ENCODE data around the gene BLTP3B. TPM values are rescaled to one million over a fixed set of nuclear protein-coding genes. Genes with fewer than 3 reads are reported as not detected.
A peak's percentile ranks its signal among the peaks of the same experiment; 100 is the strongest.
"Not testable (repeated sequence)": the region's sequence is repeated elsewhere in the genome, so short reads cannot be mapped to it uniquely, and the experiment has no call there.

The BLTP3B gene
- total RNA-seq, 3 donors from 2014 or later, result 29.2 to 42.4 (median 40.8) TPM

DNA sequence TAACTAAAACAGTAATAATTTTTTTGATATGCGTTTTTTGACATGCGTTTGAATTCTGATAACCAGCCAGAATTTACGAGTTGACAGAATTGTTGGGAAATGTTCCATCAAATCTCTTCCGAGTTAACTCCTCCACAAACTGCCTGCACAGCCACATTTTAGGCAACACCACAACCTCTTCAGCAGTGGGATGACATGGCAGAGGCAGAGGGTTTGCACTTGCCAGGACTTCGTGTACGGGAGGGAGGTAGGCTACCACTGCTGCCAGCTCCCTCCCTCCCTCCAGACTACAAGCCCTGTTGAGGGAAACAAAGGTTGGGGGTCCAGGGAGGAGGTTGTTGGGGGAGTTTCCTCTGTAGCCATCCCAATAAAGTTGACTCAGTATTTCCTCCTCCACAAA is 43.4 kb upstream of the BLTP3B start:
- Histone ChIP-seq H3K27me3 (no peaks in the 10 kb centered on the region), H3K4me3 (peak overlapping the region in 1 of 3 donors; percentile 40), H3K4me1 (no peaks in the 10 kb centered on the region), H3K27ac (peak overlapping the region; percentile 38 to 67), H3K9me3 (no peaks in the 10 kb centered on the region), H3K36me3 (no peaks in the 10 kb centered on the region)
- TF ChIP-seq, protein P1, sequence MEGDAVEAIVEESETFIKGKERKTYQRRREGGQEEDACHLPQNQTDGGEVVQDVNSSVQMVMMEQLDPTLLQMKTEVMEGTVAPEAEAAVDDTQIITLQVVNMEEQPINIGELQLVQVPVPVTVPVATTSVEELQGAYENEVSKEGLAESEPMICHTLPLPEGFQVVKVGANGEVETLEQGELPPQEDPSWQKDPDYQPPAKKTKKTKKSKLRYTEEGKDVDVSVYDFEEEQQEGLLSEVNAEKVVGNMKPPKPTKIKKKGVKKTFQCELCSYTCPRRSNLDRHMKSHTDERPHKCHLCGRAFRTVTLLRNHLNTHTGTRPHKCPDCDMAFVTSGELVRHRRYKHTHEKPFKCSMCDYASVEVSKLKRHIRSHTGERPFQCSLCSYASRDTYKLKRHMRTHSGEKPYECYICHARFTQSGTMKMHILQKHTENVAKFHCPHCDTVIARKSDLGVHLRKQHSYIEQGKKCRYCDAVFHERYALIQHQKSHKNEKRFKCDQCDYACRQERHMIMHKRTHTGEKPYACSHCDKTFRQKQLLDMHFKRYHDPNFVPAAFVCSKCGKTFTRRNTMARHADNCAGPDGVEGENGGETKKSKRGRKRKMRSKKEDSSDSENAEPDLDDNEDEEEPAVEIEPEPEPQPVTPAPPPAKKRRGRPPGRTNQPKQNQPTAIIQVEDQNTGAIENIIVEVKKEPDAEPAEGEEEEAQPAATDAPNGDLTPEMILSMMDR (IDR thresholded peaks at IDR 0.05), result no peak
- TF ChIP-seq POLR2AphosphoS5 (IDR thresholded peaks at IDR 0.05) (no peak), POLR2A (IDR thresholded peaks at IDR 0.05) (no peak)
- intact Hi-C loops (cut with DNase I; ENCODE audit: low total_unique reads), result loop anchor here (10.0 kb wide), 1 partner anchor 839 kb away; no protein-coding TSS in a partner anchor
- no peak for DNase-seq (ENCODE audit: low spot score in 2 of 2)

DNA sequence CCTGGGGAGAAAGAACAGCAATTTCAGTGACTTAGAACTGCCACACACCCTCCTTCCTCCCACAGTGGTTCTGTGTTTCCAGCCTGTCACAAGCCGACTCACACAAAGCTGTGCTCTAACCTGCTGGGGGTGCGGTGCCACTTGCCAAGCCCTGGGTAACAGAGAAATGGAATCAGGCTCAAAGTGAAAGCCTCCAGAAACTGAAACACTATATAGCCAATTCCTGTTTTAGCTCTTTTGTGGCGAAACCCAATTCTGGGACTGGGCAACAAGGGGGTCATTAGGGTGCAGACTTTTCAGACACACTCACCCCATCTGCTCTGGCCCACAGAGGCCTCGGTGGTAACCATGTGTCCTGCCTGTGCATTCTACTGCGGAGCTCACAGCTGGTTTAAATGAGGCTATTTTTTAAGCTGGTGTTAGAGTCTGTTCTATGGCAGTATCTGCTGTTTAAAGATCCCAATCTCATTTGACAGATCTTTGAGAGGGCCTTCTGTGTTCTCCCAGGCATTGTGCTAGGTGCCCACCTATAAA is 42.8 kb upstream of the BLTP3B start:
- H3K4me3 ChIP-seq, result peak overlapping the region in 2 of 3 donors; percentile 20 to 40
- no peaks in the 10 kb centered on the region for H3K4me1 ChIP-seq
- intact Hi-C loops (cut with DNase I; ENCODE audit: low total_unique reads), result loop anchor here (10.0 kb wide), 1 partner anchor 839 kb away; no protein-coding TSS in a partner anchor
- H3K9me3 ChIP-seq, result no peaks in the 10 kb centered on the region
- no peaks in the 10 kb centered on the region for H3K27me3 ChIP-seq
- H3K27ac ChIP-seq, result peak overlapping the region; percentile 38 to 67
- no peaks in the 10 kb centered on the region for H3K36me3 ChIP-seq
- DNase-seq (ENCODE audit: low spot score in 2 of 2), result no peak
- TF ChIP-seq, protein P1 (IDR thresholded peaks at IDR 0.05), result no peak

DNA sequence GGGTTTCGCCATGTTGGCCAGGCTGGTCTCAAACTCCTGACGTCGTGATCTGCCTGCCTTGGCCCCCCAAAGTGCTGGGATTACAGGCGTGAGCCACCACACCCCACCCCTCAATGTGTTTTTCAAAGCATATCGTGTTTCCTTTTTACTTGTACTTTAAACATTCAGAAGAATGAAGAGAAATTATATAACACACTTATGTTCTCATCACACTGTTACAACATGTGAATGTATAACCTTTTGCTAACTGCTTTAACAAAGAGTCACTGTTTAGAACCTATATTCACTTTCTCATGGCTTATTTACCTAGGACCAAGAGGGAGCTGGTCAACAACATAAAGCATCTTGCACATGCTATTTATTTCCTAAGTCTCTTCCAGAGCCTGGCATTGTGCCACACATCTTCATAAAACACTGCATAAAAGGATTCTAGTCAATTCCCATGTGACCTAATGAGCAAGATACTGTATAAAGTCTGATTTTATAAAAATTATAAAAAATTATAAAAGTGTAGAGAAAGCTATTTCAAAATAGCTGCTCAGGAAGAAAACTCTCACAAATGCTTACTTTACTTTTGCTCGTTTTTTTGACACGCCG is 42.0 kb upstream of the BLTP3B start:
- no peak for DNase-seq (ENCODE audit: low spot score in 2 of 2)
- Histone ChIP-seq H3K4me1 (no peaks in the 10 kb centered on the region), H3K36me3 (no peaks in the 10 kb centered on the region), H3K4me3 (no peak overlapping the region), H3K27me3 (no peaks in the 10 kb centered on the region), H3K27ac (peak overlapping the region in 1 of 2 donors; percentile 38), H3K9me3 (no peaks in the 10 kb centered on the region)
- TF ChIP-seq, protein P1 (IDR thresholded peaks at IDR 0.05), result no peak
- no peak for TF ChIP-seq POLR2A (IDR thresholded peaks at IDR 0.05)
- no peak for TF ChIP-seq POLR2AphosphoS5 (IDR thresholded peaks at IDR 0.05)
- intact Hi-C loops (cut with DNase I; ENCODE audit: low total_unique reads), result loop anchor here (10.0 kb wide), 1 partner anchor 840 kb away; no protein-coding TSS in a partner anchor

DNA sequence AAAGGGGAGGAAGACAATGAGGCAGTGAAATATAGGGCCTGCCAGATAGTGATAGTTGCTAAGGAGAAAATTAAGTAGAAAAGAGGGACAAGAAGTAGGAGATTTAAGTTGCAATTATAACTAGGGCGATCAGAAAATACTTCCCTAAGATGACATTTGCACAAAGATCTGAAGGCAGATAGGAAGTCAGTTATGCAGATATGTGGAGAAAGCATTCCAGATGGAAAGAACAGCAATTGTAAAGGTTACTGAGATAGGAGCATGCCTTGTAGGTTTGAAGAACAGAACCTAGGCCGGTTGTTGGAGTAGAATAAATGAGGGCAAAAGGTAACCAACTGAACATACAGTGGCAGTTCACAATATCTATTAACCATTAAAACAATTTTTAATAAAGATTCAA is 36.6 kb upstream of the BLTP3B start:
- TF ChIP-seq POLR2A (IDR thresholded peaks at IDR 0.05) (no peak), POLR2AphosphoS5 (IDR thresholded peaks at IDR 0.05) (no peak)
- TF ChIP-seq, protein P1 (IDR thresholded peaks at IDR 0.05), result no peak
- intact Hi-C loops (cut with DNase I; ENCODE audit: low total_unique reads), result no loop called here
- H3K4me1 ChIP-seq, result no peaks in the 10 kb centered on the region

DNA sequence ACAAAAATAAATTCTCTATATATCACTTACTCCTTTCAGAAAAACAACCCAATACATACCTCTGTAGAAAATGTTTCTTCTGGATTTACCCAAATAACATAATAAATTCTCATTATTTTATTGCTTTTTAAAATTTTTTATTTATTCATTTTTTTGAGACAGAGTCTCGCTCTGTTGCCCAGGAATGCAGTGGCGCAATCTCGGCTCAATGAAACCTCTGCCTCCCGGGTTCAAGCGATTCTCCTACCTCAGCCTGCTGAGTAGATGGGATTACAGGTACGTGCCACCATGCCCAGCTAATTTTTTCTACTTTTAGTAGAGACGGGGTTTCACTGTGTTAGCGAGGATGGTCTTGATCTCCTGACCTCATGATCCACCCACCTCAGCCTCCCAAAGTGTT is 33.8 kb upstream of the BLTP3B start:
- DNase-seq (ENCODE audit: low spot score in 2 of 2); H3K27ac ChIP-seq; H3K4me1 ChIP-seq; H3K9me3 ChIP-seq; H3K4me3 ChIP-seq; intact Hi-C loops (cut with DNase I; ENCODE audit: low total_unique reads); H3K36me3 ChIP-seq; H3K27me3 ChIP-seq: not testable (repeated sequence)

More for the DNA sequence above, 36.6 kb upstream of the BLTP3B start:
- H3K4me3 ChIP-seq, result no peak overlapping the region
- no peaks in the 10 kb centered on the region for H3K36me3 ChIP-seq
- no peak overlapping the region for H3K27ac ChIP-seq
- H3K27me3 ChIP-seq, result no peaks in the 10 kb centered on the region
- no peaks in the 10 kb centered on the region for H3K9me3 ChIP-seq
- DNase-seq (ENCODE audit: low spot score in 2 of 2), result no peak

Measured in breast epithelium (tissue), 4 donors.